Caco-2 (cell line): ENCODE measurements around the gene ADAMTS2. TPM values are rescaled to one million over a fixed set of nuclear protein-coding genes. Genes with fewer than 3 reads are reported as not detected.
A peak's percentile ranks its signal among the peaks of the same experiment; 100 is the strongest.

Source experiments
- BruUV-seq: library from RNA; stranded (reverse); fragments of 400-500 nt; replicated peaks from 2 replicates; lab custom pipeline; 2021; lab: Mats Ljungman, UMichigan
- CTCF ChIA-PET: fragments of 300-600 bp; sonication (Branson Sonifier 250); formaldehyde crosslinking; loops from one replicate; lab custom pipeline; 2022; ENCODE audit warnings: antibody characterized with exemption; lab: Charles Lee
- POLR2A ChIA-PET: fragments of 300-600 bp; sonication (Branson Sonifier 250); formaldehyde crosslinking; loops from one replicate; lab custom pipeline; 2022; ENCODE audit warnings: antibody characterized with exemption; lab: Charles Lee
- DNase-seq, 2 experiments: peaks; one replicate each; pipeline versions ENCODE4 v3.0.0 to v3.0.0-alpha.2; 2020 to 2022
- H3K27me3 ChIP-seq: replicated peaks from 2 replicates; pipeline ENCODE4 v1.6.0; 2011; ENCODE audit warnings: low read length; ENCODE audit not compliant: control insufficient read depth, insufficient read depth
- H3K36me3 ChIP-seq: 2 replicates; pipeline ENCODE4 v1.5.1; 2011; ENCODE audit warnings: low read length; ENCODE audit not compliant: control insufficient read depth, insufficient read depth
- H3K4me1 ChIP-seq: fragments of 250-450 bp; sonication (Bioruptor Pico); 2 replicates; pipeline ENCODE4 v1.5.1; 2020; ENCODE audit warnings: mild to moderate bottlenecking
- H3K4me3 ChIP-seq: 2 replicates; pipeline ENCODE4 v1.5.1; 2011; ENCODE audit warnings: low read depth, mild to moderate bottlenecking, control low read depth, low read length
- H3K9me3 ChIP-seq: fragments of 250-450 bp; sonication (Bioruptor Pico); 2 replicates; pipeline ENCODE4 v1.5.1; 2020; ENCODE audit warnings: mild to moderate bottlenecking, moderate library complexity
- H3K27ac Mint-ChIP-seq: one replicate; pipeline ENCODE4 v1.8.0; 2022; ENCODE audit warnings: mixed read lengths; ENCODE audit not compliant: unreplicated experiment
- H3K27me3 Mint-ChIP-seq: one replicate; pipeline ENCODE4 v1.8.0; 2022; ENCODE audit warnings: mixed read lengths; ENCODE audit not compliant: insufficient read depth, unreplicated experiment
- H3K36me3 Mint-ChIP-seq: one replicate; pipeline ENCODE4 v1.8.0; 2022; ENCODE audit warnings: mild to moderate bottlenecking, mixed read lengths; ENCODE audit not compliant: insufficient read depth, unreplicated experiment
- H3K4me1 Mint-ChIP-seq: one replicate; pipeline ENCODE4 v1.8.0; 2022; ENCODE audit warnings: low read depth, mixed read lengths; ENCODE audit not compliant: unreplicated experiment
- H3K4me3 Mint-ChIP-seq: one replicate; pipeline ENCODE4 v1.8.0; 2022; ENCODE audit warnings: mild to moderate bottlenecking, moderate library complexity, mixed read lengths; ENCODE audit not compliant: unreplicated experiment
- H3K9me3 Mint-ChIP-seq: one replicate; pipeline ENCODE4 v1.8.0; 2022; ENCODE audit warnings: mixed read lengths; ENCODE audit not compliant: unreplicated experiment
- intact Hi-C: fragments of 100-400 bp; cut with micrococcal nuclease; formaldehyde crosslinking; loops from one replicate; pipeline ENCODE4 v1.10.0; 2022; ENCODE audit not compliant: unreplicated experiment
- total RNA-seq: library from RNA; stranded (reverse); gene quantifications from 2 replicates; pipeline ENCODE4 v1.2.3, GENCODE V29; 2022
- TF ChIP-seq, protein P1 (sequence below), 2 experiments: fragments of 200-600 bp in 1 of 2; IDR thresholded peaks; 1 replicate in 1 of 2; 2 replicates in 1 of 2; pipeline versions ENCODE4 v1.5.1 to v1.8.0; 2011 to 2022; ENCODE audit warnings: antibody characterized with exemption in 1 of 2, control low read depth in 1 of 2, inconsistent platforms in 1 of 2, low read depth in 1 of 2, low read length in 1 of 2, mild to moderate bottlenecking in 1 of 2, moderate library complexity in 1 of 2; ENCODE audit not compliant: insufficient read depth in 1 of 2, severe bottlenecking in 1 of 2, unreplicated experiment in 1 of 2

The ADAMTS2 gene
- total RNA-seq, 1 experiment from 2014 or later = 0.05 TPM

DNA sequence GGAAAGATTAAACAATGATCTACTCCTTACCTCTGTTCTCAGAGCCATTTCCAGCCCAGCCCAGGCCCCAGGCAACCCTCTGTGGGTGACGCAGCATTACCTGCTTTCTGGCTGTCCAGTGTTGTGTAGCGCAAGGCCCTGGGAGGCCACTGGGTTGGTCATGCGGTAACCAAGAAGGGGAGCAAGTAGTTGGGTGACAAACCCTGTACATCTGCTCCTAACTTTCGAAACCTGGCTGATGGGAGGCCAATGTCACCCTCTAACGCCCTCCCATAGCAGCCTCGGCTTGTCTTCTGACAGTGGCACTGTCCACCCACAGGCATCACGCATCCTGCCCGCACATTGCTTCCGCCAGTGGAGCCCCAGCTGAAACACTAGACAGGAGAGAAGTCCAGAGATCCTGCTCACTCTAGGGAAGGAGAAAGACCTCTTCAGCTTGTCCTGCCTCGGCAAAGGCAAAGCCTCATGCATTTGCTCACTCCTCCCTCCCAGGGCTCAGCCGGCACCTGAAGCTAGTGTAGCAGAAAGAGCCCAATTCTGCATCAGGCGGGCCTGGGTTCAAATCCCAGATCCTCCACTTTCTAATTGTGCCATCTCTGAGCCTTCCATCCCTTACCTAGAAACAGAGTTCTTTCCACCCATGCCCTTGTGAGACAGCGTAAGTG lies 94.6 kb downstream of the ADAMTS2 start:
- H3K27ac Mint-ChIP-seq = no peak overlapping the region
- peaks cover 11% of the 10 kb centered on the region; the same call in 1 of the 2 replicates for H3K9me3 ChIP-seq
- TF ChIP-seq, protein P1, sequence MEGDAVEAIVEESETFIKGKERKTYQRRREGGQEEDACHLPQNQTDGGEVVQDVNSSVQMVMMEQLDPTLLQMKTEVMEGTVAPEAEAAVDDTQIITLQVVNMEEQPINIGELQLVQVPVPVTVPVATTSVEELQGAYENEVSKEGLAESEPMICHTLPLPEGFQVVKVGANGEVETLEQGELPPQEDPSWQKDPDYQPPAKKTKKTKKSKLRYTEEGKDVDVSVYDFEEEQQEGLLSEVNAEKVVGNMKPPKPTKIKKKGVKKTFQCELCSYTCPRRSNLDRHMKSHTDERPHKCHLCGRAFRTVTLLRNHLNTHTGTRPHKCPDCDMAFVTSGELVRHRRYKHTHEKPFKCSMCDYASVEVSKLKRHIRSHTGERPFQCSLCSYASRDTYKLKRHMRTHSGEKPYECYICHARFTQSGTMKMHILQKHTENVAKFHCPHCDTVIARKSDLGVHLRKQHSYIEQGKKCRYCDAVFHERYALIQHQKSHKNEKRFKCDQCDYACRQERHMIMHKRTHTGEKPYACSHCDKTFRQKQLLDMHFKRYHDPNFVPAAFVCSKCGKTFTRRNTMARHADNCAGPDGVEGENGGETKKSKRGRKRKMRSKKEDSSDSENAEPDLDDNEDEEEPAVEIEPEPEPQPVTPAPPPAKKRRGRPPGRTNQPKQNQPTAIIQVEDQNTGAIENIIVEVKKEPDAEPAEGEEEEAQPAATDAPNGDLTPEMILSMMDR (IDR thresholded peaks at IDR 0.05; ENCODE audit: insufficient read depth in 1 of 2, low read depth in 1 of 2, low read length in 1 of 2, severe bottlenecking in 1 of 2, unreplicated experiment in 1 of 2) = no peak
- peak in 1 of 2 experiments; percentile 18 for DNase-seq
- H3K4me3 ChIP-seq = no peak overlapping the region
- H3K27me3 Mint-ChIP-seq = no peaks in the 10 kb centered on the region
- intact Hi-C loops = no loop called here
- H3K4me1 ChIP-seq = no peaks in the 10 kb centered on the region
- POLR2A ChIA-PET = no interaction called here
- no peaks in the 10 kb centered on the region for H3K4me1 Mint-ChIP-seq
- H3K36me3 ChIP-seq = no peaks in the 10 kb centered on the region
- H3K36me3 Mint-ChIP-seq = no peaks in the 10 kb centered on the region
- H3K9me3 Mint-ChIP-seq = peaks cover 10% of the 10 kb centered on the region
- H3K27me3 ChIP-seq = no peaks in the 10 kb centered on the region
- no TSS peak for BruUV-seq
- no peak overlapping the region for H3K4me3 Mint-ChIP-seq
- CTCF ChIA-PET = no interaction called here

DNA sequence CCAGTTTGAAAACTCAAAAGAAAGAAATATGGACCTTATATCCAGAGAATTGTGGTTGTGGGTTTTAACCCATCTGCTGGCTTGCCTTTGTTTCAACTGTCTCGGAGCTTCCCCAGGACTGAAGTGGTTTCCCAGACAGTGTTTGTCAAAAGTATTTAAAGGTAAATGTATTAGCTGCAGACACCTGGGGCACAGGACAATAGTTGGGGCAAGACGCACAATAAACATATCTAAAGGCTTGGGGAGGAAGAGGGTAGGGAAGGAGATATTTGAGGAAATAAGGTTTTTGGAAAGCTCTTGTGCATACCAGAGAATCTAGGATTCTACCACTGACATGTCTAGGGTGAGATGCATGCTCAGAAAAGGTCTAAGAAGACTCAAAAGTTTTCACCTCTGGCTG lies 99.0 kb downstream of the ADAMTS2 start:
- CTCF ChIA-PET = no interaction called here

DNA sequence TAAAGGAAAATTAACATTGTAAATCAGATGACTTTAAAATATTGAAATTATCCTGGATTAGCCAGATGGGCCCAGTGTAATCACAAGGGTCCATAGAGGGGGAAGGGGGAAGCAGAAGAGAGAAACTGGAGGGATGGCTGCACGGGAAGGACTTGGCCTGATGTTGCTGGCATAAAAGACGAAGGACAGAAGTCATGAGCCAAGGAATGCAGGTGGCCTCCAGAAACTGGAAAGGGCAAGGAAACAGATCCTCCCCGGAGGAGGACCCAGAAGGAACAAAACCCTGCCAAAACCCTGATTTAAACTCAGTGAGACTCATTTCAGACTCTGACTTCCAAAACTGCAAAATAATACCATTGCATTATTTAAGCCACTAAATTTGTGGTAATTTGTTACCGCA lies 100.2 kb downstream of the ADAMTS2 start:
- no peaks in the 10 kb centered on the region for H3K4me1 ChIP-seq
- H3K4me3 ChIP-seq = no peak overlapping the region
- Mint-ChIP-seq H3K4me1 (no peaks in the 10 kb centered on the region), H3K27ac (no peak overlapping the region), H3K4me3 (no peak overlapping the region), H3K9me3 (peaks cover 12% of the 10 kb centered on the region), H3K36me3 (no peaks in the 10 kb centered on the region), H3K27me3 (no peaks in the 10 kb centered on the region)
- H3K9me3 ChIP-seq = peaks cover 11% of the 10 kb centered on the region; the same call in 1 of the 2 replicates
- CTCF ChIA-PET = no interaction called here
- no peaks in the 10 kb centered on the region for H3K36me3 ChIP-seq
- H3K27me3 ChIP-seq = no peaks in the 10 kb centered on the region
- POLR2A ChIA-PET = no interaction called here
- TF ChIP-seq, protein P1 (IDR thresholded peaks at IDR 0.05; ENCODE audit: insufficient read depth in 1 of 2, low read depth in 1 of 2, low read length in 1 of 2, severe bottlenecking in 1 of 2, unreplicated experiment in 1 of 2) = no peak
- BruUV-seq = no TSS peak
- intact Hi-C loops = no loop called here
- DNase-seq = no peak

More for the DNA sequence above, 99.0 kb downstream of the ADAMTS2 start:
- H3K36me3 Mint-ChIP-seq = no peaks in the 10 kb centered on the region
- no peak overlapping the region for H3K27ac Mint-ChIP-seq
- H3K36me3 ChIP-seq = no peaks in the 10 kb centered on the region
- no peaks in the 10 kb centered on the region for H3K27me3 Mint-ChIP-seq
- no peak overlapping the region for H3K4me3 Mint-ChIP-seq
- TF ChIP-seq, protein P1 (IDR thresholded peaks at IDR 0.05; ENCODE audit: insufficient read depth in 1 of 2, low read depth in 1 of 2, low read length in 1 of 2, severe bottlenecking in 1 of 2, unreplicated experiment in 1 of 2) = no peak
- no peak overlapping the region for H3K4me3 ChIP-seq
- peaks cover 11% of the 10 kb centered on the region; the same call in 1 of the 2 replicates for H3K9me3 ChIP-seq
- BruUV-seq = no TSS peak
- H3K27me3 ChIP-seq = no peaks in the 10 kb centered on the region
- H3K9me3 Mint-ChIP-seq = peaks cover 9% of the 10 kb centered on the region
- POLR2A ChIA-PET = no interaction called here
- H3K4me1 ChIP-seq = no peaks in the 10 kb centered on the region
- intact Hi-C loops = no loop called here
- H3K4me1 Mint-ChIP-seq = no peaks in the 10 kb centered on the region
- DNase-seq = no peak
